Vagina (tissue), 2 donors: Measurements from ENCODE around the gene SLC27A3. TPM values are rescaled to one million over a fixed set of nuclear protein-coding genes. Genes with fewer than 3 reads are reported as not detected.

Experiments used
- DNase-seq, 2 donors: peaks; one replicate each; pipeline ENCODE4 v3.0.0-alpha.2; 2017; ENCODE audit errors: extremely low spot score in 2 of 2
- H3K27ac ChIP-seq: fragments of 200-600 bp; sonication (generic); one replicate; pipeline ENCODE4 v1.5.1; 2019
- H3K27me3 ChIP-seq: fragments of 200-600 bp; sonication (generic); one replicate; pipeline ENCODE4 v1.5.1; 2019
- H3K36me3 ChIP-seq, 2 donors: fragments of 200-600 bp; sonication (generic); one replicate each; pipeline ENCODE4 v1.5.1; 2017 to 2019
- H3K4me1 ChIP-seq: fragments of 200-600 bp; sonication (generic); one replicate; pipeline ENCODE4 v1.5.1; 2019
- H3K4me3 ChIP-seq, 2 donors: fragments of 200-600 bp; sonication (generic); 1 replicate in 1 of 2; 2 replicates in 1 of 2; pipeline ENCODE4 v1.5.1; 2016 to 2019
- H3K9me3 ChIP-seq: fragments of 200-600 bp; sonication (generic); one replicate; pipeline ENCODE4 v1.5.1; 2019
- POLR2A ChIP-seq, 2 donors: fragments of 450-650 bp; IDR thresholded peaks; one replicate each; pipeline ENCODE4 v1.6.1; 2017; ENCODE audit warnings: antibody characterized with exemption in 2 of 2, mild to moderate bottlenecking in 2 of 2, moderate library complexity in 2 of 2
- POLR2AphosphoS5 ChIP-seq, 2 donors: sonication (generic); formaldehyde crosslinking; IDR thresholded peaks; one replicate each; pipeline ENCODE4 v1.9.0; 2017; ENCODE audit warnings: antibody characterized with exemption in 2 of 2, mild to moderate bottlenecking in 2 of 2, low read depth in 1 of 2; ENCODE audit not compliant: insufficient read depth in 1 of 2
- intact Hi-C: fragments of 100-400 bp; cut with DNase I; formaldehyde crosslinking; loops from one replicate; pipeline ENCODE4 v1.15.1; 2023
- total RNA-seq: library from RNA; depleted of rRNA; stranded (reverse); fragments of >200 nt; gene quantifications from one replicate; pipeline ENCODE4 v1.2.3, GENCODE V29; 2016
- TF ChIP-seq, protein P1 (sequence below), 3 experiments: fragments of 450-650 bp in 2 of 3; fragments of 200-600 bp in 1 of 3; sonication (generic) in 1 of 3; IDR thresholded peaks; one replicate each; pipeline ENCODE4 v1.5.1; 2017 to 2019; ENCODE audit warnings: antibody characterized with exemption in 3 of 3, mild to moderate bottlenecking in 2 of 3, moderate library complexity in 2 of 3

SLC27A3 gene
- total RNA-seq, 1 donor from 2014 or later: 31.4 TPM

DNA sequence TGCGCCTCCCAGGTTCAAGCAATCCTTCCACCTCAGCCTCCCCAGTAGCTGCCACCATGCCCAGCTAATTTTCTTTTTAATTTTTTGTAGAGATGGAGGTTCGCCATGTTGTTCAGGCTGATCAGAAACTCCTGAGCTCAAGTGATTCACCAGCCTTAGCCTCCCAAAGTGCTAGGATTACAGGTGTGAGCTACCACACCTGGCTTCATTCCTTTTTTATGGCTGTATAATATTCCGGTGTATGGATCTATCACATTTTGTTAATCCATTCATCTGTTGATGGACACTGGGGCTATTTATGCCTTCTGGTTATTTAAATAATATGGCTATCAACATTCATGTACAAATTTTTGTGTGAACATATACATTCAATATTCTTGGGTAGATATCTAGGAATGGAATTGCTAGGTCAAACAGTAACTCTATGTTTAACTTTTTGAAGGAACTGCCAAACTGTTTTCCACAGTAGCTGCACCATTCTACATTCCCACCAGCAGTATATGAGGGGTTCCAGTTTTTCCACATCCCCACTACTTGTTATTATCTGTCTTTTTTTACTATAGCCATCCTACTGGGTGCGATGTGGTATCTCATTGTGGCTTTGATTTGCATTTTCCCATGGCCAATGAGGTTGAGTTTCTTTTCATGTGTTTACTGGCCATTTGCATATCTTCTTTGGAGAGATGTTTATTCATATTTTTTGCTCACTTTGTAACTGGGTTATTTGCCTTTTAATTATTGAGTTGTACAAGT lies 11.0 kb downstream of the SLC27A3 start:
- Histone ChIP-seq H3K27me3 (no peaks in the 10 kb centered on the region), H3K9me3 (no peaks in the 10 kb centered on the region), H3K4me3 (no peak overlapping the region), H3K27ac (no peak overlapping the region), H3K4me1 (peaks cover 29% of the 10 kb centered on the region), H3K36me3 (no peaks in the 10 kb centered on the region)
- intact Hi-C loops: no loop called here
- TF ChIP-seq, protein P1, sequence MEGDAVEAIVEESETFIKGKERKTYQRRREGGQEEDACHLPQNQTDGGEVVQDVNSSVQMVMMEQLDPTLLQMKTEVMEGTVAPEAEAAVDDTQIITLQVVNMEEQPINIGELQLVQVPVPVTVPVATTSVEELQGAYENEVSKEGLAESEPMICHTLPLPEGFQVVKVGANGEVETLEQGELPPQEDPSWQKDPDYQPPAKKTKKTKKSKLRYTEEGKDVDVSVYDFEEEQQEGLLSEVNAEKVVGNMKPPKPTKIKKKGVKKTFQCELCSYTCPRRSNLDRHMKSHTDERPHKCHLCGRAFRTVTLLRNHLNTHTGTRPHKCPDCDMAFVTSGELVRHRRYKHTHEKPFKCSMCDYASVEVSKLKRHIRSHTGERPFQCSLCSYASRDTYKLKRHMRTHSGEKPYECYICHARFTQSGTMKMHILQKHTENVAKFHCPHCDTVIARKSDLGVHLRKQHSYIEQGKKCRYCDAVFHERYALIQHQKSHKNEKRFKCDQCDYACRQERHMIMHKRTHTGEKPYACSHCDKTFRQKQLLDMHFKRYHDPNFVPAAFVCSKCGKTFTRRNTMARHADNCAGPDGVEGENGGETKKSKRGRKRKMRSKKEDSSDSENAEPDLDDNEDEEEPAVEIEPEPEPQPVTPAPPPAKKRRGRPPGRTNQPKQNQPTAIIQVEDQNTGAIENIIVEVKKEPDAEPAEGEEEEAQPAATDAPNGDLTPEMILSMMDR (IDR thresholded peaks at IDR 0.05): no peak
- TF ChIP-seq POLR2AphosphoS5 (IDR thresholded peaks at IDR 0.05; ENCODE audit: insufficient read depth in 1 of 2, low read depth in 1 of 2) (no peak), POLR2A (IDR thresholded peaks at IDR 0.05) (no peak)
- DNase-seq: no peak

DNA sequence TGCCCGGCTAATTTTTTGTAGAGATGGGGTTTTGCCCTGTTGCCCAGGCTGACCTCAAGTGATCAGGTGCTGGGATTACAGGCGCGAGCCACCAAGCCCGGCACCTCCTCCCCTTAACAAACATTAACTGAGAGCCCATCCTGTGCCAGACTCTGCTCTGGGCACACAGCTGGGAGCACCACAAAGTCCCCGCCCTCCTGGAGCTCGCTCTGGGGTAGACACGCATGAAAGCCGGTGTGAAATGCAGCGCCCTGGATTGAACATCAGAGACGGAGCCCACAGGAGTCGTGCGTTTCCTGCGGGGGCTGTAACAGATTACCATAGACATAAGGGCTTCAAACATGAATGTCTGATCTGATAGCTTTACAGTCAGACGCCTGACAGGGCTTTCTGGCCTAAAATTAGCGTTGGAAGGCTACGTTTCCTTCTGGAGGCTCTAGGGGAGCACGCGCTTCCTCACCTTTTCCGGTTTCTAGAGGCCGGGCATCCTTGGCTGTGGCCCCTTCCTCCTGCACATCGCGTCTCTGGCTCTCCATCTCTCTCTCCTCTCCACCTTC lies 14.3 kb downstream of the SLC27A3 start:
- H3K27ac ChIP-seq: peak overlapping the region; percentile 95
- H3K27me3 ChIP-seq: no peaks in the 10 kb centered on the region
- no peak for TF ChIP-seq POLR2A (IDR thresholded peaks at IDR 0.05)
- TF ChIP-seq, protein P1 (IDR thresholded peaks at IDR 0.05): no peak
- TF ChIP-seq POLR2AphosphoS5 (IDR thresholded peaks at IDR 0.05; ENCODE audit: insufficient read depth in 1 of 2, low read depth in 1 of 2): no peak
- intact Hi-C loops: loop anchor here (10.0 kb wide), 1 partner anchor 155 kb away; the partner anchor contains the start of gene DENND4B
- H3K4me1 ChIP-seq: peaks cover 16% of the 10 kb centered on the region
- DNase-seq: no peak
- H3K4me3 ChIP-seq: peak overlapping the region; percentile 32 to 34
- H3K36me3 ChIP-seq: no peaks in the 10 kb centered on the region
- no peaks in the 10 kb centered on the region for H3K9me3 ChIP-seq

- intact Hi-C loops: loop anchor here (10.0 kb wide), 1 partner anchor 154 kb away; the partner anchor contains the start of gene DENND4B
- Histone ChIP-seq H3K4me1 (peaks cover 16% of the 10 kb centered on the region), H3K9me3 (no peaks in the 10 kb centered on the region), H3K27ac (peak overlapping the region; percentile 95), H3K36me3 (no peaks in the 10 kb centered on the region), H3K27me3 (no peaks in the 10 kb centered on the region), H3K4me3 (peak overlapping the region; percentile 32 to 34)
- peak in 1 of 2 donors; percentile 98 for DNase-seq
- TF ChIP-seq POLR2AphosphoS5 (IDR thresholded peaks at IDR 0.05; ENCODE audit: insufficient read depth in 1 of 2, low read depth in 1 of 2) (peak; percentile 86 to 89), POLR2A (IDR thresholded peaks at IDR 0.05) (peak in 1 of 2 donors; percentile 15)
- TF ChIP-seq, protein P1 (IDR thresholded peaks at IDR 0.05): no peak
Observed at GRCh38 chr1:153790313-153790965, 15.2 kb downstream of the SLC27A3 start.

DNA sequence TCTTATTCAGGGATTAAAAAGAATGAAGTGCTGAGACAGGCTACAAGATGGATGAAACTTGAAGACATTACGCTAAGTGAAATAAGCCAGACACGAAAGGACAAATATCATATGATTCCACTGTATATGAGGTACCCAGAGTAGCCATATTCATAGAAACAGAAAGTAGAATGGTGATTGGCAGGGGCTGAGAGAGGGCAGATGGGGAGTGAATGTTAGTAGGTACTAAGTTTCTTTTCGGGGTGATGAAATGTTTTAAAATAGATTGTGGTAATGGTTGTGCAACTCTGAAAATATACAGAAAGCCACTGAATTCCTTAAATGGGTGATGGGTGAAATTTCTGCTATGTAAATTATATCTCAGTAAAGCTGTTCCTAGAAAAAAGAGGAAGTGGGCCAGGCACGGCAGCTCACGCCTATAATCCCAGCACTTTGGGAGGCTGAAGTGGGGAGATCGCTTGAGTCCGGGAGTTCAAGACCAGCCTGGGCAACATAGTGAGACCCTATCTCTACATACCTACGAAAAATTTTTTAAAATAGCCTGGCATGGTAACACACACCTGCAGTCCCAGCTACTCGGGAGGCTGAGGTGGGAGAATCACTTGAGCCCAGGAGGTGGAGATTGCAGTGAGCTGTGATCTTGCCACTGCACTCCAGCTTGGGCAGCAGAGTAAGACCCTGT lies 15.9 kb downstream of the SLC27A3 start:
- H3K36me3 ChIP-seq: no peaks in the 10 kb centered on the region
- intact Hi-C loops: loop anchor here (10.0 kb wide), 1 partner anchor 154 kb away; the partner anchor contains the start of gene DENND4B
- TF ChIP-seq POLR2A (IDR thresholded peaks at IDR 0.05) (no peak), POLR2AphosphoS5 (IDR thresholded peaks at IDR 0.05; ENCODE audit: insufficient read depth in 1 of 2, low read depth in 1 of 2) (no peak)
- TF ChIP-seq, protein P1 (IDR thresholded peaks at IDR 0.05): peak in 1 of 3 experiments; percentile 19
- no peaks in the 10 kb centered on the region for H3K9me3 ChIP-seq
- H3K4me1 ChIP-seq: peaks cover 16% of the 10 kb centered on the region
- no peak for DNase-seq
- H3K4me3 ChIP-seq: peak overlapping the region; percentile 32 to 34
- no peaks in the 10 kb centered on the region for H3K27me3 ChIP-seq
- H3K27ac ChIP-seq: peak overlapping the region; percentile 95
